NCI-H446 (cell line): ENCODE measurements around the gene FUT4.
"Not testable (repeated sequence)": the region's sequence is repeated elsewhere in the genome, so short reads cannot be mapped to it uniquely, and the experiment has no call there.

Experiments
- DNase-seq, 2 experiments: peaks; one replicate each; lab custom pipeline; 2025; lab: John Stamatoyannopoulos, UW

Gene FUT4

DNA sequence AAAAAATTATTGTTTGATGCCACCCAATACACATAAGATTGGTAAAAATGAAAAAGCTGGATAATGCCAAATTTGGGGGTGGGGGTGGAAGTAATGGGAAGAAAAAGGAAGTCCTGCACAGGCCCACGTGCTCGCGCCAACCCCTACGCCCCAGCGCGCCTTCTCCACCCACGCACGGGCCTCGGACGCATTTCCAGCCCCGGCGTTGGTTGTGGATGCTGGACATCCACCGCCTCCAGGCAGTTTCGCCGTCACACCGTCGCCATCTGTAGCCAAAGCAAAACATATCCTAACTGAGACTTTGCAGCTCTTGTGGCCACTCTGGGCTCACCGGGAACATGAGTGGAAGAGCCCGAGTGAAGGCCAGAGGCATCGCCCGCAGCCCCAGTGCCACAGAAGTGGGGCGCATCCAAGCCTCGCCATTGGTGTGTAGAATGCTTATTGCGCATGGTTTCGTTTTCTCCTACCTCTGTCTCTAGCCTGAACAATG lies 23.5 kb downstream of the FUT4 start, which contains the start of gene PIWIL4:
TSS of gene PIWIL4 (plus strand) at position 188 of the 490 bp plus-strand sequence. CDS start at position 339, 151 bp downstream.
- DNase-seq: no peak

DNA sequence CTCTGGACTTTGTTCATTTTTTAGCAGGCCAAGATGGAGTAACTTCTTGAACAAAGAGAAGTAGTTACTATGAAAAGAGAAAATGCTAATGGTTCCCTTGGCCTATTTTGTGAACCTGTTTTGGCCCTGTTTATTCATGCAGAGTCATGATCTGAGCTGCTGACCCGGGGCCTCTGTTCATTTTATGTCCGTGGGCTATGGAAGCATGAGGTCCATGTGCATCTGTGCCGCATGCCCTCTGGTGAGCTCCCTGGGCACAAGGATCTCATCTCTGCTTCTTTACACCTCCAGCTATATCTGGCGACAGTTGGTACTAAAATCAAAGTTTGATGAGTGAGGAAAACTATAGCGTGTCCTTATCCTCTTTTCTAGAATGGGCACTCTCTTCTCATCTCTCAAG lies 24.5 kb downstream of the FUT4 start:
- DNase-seq: no peak

DNA sequence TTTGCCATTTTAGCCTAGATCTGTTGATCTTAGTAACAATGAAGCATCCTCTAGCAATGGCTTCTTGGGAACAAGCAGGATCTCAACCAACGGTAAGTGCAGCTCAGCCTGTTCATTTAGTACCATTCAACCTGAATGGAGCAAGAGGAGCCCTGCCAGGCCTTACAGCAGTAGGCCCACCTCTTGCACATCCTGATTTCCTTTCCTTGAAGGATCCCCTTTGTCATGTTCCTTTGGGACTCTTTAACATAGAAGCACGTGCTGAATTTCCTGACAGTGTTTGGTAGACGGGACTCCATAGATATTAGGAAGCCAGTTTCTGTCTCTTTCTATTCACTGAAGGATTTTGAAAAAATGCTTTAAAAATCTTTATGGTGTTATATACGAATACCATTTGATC lies 25.0 kb downstream of the FUT4 start:
- DNase-seq: no peak

DNA sequence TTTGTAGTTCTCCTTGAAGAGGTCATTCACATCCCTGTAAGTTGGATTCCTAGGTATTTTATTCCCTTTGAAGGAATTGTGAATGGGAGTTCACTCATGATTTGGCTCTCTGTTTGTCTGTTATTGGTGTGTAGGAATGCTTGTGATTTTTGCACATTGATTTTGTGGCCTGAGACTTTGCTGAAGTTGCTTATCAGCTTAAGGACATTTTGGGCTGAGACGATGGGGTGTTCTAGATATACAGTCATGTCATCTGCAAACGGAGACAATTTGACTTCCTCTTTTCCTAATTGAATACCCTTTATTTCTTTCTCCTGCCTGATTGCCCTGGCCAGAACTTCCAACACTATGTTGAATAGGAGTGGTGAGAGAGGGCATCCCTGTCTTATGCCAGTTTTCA lies 29.3 kb downstream of the FUT4 start:
- not testable (repeated sequence) for DNase-seq

DNA sequence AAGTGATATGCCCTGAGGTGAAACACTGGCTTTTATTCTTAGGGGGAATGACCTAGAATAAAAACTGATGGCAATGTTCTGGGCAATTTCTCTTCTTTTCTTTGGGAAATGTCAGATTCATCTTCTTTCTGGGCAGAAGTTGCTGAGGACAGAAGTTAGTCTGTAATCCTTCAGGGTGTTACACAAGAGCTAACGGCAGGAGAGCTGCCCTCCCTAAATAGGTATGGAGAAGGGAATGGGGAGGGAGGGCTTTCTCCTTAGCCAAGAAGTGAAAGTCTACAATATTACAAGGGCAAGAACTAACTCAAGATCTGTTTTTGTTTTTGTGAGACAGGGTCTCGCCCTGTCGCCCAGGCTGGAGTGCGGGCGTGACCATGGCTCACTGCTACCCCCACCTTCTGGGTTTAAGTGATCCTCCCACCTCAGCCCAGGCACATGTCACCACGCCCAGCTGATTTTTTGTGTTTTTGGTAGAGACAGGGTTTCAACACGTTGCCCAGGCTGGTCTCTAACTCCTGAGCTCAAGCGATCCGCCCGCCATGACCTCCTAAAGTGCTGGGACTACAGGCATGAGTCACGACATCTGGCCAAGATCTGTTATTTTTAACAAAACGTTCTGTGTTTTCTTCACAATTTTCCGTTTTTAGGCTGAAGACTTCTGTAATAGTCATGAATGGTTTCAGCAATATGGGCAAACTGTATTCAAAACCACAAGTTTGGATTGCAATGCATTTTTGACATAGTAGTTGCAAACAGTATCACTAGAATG lies 30.7 kb downstream of the FUT4 start:
- no peak for DNase-seq

DNA sequence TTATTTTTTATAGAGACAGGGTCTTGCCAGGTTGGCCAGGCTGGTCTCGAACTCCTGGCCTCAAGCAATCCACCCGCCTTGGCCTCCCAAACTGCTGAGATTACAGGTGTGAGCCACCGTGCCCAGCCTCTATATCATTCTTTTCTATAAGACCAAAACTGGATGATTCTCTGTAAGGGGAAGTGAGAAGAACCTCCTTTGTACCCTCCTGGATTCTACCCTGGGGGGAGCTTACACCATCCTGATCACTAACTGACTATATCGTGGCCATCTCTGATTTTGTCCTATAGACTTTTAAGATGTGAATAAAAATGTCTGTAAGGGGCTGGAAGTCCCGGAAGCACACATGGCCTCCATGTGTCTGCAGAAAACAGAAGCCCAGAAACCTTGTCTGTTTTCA lies 32.6 kb downstream of the FUT4 start:
- no peak for DNase-seq

DNA sequence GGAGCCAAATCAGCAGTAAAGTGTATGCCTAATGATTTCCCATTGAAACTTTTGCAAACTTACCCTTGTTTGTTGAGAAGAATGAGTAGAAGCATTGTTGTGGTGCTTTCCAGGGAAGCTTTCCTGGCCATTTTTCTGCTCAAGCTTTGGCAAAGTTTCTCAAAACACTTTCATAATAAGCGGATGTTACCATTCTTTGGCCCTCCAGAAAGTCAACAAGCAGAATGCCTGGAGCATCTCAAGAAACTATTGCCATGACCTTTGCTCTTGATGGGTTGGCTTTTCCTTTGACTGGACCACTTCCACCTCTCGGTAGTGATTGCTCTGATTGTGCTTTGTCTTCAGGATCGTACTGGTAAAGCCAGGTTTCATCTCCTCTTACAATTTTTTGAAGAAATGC lies 34.1 kb downstream of the FUT4 start:
- DNase-seq: no peak

DNA sequence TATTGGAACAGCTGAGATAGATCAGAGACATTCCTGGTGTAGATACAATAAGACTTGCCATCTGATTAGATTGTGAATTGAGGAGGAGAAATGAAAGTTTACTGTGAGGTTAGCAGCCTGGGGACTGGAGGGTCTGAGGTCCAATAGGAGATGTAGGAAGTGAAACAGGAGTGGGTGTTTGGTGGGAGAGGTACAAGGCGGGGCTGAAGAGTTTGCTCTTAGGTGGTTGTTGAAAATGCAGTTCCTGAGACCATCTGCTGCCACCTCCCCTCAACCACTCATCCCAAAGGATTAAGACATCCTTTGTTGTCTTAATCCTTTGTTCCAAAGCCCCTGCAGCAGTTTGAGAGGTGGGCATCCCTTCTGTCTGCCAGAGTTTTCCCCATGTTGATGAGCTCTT lies 38.2 kb downstream of the FUT4 start:
- no peak for DNase-seq

DNA sequence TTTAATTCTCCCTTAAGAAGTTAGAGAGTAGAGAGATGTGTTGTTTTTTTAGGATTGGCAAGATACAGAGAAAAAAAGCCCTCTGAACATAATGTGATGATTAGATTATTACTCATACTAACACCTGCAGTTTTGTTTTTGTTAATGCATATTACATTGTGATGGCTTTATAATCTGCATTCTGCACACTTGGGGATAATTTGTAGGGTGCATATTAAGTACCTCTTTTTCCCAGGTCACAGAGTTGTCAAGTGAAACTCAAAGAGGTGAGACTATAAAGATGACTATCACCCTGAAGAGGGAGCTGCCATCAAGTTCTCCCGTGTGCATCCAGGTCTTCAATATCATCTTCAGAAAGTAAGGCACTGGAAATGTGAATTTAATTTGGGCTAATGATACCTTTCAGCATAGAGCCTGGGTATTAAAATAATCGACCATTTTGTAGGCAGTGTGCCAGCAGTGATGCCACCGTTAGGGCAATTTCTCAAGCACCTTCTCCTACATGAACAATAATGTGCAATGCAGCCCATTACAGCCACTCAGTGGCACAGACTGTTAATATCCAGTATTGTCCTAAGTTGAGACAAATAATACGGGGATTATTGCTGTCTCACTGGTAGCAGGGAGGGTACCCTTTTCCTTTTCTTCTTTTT lies 39.6 kb downstream of the FUT4 start:
- no peak for DNase-seq

DNA sequence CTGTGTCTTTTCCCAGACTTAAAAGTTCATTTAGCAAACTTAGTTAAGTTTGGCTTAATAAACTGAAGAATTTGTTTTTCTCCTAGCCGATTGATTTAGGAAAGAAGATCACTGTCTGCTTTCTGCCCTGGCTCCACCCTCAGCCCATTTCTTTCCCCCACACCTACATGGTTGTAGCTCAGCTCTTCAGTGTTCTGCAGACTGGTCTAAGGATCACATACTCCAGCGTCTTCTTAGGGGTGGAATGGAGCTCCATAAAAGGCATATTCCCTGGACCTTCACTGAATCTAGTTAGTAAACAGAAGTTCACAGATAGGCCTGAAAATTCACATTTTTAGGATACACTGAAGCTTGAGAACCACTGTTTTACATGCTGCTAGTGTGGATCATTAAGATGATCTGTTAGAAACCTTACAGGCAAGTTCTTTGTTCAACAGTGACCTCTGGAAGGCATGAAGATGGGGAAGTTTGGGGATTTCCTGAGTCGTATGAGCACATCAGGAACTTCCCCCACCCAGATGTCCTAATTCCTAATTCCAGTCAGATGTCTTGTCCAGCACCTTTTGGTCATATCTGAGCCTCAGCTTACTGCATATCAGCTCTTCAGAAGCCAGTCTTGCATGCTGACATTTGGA lies 40.3 kb downstream of the FUT4 start:
- DNase-seq: no peak

DNA sequence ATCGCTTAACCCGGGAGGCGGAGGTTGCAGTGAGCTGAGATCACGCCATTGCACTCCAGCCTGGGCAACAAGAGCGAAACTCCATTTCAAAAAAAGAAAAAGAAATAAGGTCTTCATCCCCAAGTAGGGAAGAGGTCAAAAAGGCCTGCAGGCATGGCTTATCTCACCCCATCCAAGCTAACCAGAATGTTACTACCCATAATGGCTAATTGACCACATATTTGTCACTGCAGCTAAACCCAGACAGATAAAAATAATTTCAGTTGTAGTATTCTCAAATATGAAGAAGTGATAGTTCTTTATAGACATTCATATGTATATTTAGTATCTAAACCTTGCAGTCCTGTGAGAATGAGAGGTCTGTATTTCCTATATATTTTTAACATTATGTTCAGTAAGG lies 41.3 kb downstream of the FUT4 start:
- DNase-seq: no peak

DNA sequence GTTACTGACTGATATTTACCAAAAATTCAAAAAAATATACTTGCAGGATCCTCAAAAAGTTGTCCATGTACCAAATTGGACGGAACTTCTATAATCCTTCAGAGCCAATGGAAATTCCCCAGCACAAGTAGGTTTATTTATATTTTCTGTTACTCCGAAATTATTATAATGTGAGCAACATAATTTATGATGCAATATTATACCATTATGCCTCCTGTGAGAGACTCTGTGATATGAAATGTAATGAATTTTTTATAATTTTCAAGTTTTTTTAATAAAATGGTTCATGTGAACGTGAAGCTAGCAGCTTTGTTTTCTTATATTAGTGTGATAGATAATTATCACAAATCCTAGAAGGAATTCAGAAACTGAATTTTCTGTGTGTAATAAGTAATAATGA lies 41.7 kb downstream of the FUT4 start:
- no peak for DNase-seq

DNA sequence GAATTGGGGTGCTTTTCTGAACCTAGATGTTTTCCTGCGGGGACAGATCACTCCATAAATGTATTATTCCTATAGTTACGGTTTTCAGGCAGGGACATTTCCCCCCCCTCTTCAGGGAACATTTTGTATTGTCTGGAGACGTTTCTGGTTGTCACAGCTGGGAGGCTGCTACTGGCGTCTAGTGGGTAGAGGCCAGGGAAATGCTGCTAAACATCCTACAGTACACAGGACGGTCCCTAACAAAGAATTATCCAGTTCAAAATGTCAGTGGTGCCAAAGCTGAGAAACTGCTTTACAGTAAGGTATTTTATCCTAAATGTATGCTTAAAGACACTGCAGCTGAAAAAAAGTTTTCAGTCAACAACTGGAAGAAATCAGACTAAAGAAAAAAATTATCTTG lies 42.8 kb downstream of the FUT4 start:
- no peak for DNase-seq

DNA sequence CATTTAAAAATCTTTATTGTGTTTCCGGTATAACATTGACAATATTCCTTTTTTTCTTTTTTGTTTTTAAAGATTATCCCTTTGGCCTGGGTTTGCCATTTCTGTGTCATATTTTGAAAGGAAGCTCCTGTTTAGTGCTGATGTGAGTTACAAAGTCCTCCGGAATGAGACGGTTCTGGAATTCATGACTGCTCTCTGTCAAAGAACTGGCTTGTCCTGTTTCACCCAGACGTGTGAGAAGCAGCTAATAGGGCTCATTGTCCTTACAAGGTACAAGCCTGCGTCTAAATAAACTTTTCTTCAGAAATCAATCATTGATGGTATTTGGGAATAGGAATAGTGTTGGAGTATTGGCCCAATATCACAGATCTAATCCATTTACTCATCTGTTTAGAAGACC lies 43.3 kb downstream of the FUT4 start:
- DNase-seq: no peak

DNA sequence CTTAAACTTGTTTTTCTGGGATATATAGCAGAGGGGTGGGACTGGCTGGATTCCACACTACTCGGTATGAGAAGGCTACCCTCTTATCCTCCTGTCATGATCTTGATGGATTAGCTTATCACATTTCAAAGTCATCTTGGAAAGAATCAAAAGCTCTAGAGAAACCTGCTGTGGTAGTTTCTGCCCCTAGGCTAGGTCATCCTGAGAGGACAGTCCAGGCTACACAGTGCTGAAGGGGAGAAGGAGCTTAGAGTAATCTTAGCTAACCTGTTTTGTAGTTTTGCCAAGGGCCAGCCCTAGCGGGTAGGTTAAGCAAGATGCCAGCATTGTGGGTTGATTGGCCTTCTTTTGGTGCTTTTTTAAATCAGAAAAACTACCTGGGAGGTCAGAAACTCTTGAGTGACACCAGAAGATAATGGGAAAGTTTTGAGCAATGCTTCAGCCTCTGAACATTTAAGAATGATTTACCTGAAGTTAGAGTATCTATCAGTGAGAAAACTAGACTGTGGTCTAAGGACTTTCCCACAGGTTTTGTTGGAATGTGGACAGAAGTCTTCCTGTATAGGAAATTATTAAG lies 44.7 kb downstream of the FUT4 start:
- no peak for DNase-seq

DNA sequence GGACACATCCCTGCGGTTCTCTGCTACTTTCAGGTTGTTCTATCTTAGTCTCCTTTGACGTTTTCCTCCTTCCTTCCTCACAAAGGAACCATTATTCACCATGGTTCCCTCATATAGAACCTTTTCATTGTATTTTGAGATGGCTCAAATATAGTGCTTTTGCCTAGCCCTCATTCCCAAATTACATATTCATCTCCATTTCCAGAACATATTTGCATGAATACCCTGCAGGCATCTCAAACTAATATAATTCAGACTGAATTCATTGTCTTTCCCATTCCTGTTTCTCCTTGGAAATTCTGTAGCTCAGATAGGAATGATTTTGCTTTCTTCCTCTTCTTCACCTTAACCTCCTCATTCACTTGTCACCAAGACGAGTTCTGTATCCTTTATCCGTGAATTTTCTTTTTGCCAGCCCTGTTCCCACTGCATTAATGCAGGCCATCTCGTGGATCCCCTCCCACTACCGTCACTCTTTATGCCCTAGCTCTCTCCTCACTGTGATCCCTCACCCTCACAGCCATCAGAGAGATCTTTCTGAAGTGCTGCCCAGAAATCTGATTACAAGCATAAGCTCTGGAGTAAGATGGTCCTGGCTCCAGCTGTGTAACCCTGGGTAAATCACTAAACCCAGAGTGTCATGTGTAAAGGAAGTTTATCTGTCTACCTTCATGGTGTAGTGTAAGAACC lies 46.8 kb downstream of the FUT4 start:
- DNase-seq: no peak

DNA sequence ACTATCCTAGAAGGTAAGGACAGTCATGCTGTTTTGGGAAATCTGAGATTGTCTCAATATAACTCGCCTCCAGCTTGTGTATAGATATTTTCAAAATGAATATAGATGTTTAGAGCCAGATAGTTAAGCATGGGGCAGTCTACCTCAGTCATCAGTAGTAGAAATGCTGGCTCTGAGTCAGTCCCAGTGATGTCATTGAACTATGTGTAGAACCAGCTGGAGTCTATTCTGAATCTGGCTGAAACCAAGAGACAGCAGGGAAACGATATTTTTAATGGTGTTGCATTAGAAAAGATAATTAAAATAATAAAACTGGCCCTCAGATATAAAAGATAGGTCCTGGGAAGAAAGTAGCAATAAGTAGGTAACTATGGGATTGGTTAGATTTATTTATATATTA lies 49.3 kb downstream of the FUT4 start:
- no peak for DNase-seq

DNA sequence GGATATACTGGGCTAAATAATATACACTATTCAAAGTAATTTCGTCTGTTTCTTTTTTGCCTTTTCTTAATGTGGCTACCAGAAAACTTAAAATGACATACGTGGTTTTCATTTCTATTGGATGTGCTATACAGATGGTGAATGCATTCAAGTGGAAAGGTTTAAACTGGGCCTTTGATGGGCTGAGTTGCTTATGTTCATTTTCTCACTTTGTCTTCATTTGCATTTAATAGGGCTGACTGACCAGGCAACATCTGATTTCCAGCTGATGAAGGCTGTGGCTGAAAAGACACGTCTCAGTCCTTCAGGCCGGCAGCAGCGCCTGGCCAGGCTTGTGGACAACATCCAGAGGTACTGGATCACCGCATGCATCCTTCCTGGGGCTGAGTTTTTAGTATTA lies 51.4 kb downstream of the FUT4 start:
- peak in 1 of 2 experiments; percentile 18 for DNase-seq

DNA sequence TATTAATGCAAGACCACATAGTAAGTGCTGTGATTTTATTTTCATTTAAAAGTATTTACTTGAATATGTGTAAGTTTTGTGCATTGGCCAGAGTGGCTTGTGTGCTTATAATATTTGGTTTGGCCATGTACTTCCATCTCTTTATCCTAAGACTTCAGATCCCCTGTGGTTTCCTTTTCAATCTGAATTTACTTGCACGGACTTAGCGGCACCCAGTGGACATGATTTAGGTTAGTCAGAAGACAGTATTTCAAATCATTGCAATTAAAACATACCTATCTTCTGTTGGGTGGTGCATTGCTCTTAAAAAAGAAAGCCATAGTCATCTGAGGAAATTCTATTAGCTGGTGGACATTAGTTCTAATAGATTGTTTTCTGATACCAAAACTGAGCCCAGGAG lies 54.2 kb downstream of the FUT4 start:
- DNase-seq: no peak
